Right atrium auricular region (tissue), 2 donors: Measurements from ENCODE around the gene MESD. TPM values are rescaled to one million over a fixed set of nuclear protein-coding genes. Genes with fewer than 3 reads are reported as not detected.

Experiments
- DNase-seq: peaks from one replicate; pipeline ENCODE4 v3.0.0-alpha.2; 2019; ENCODE audit warnings: low spot score
- H3K27ac ChIP-seq, 2 donors: fragments of 200-600 bp; sonication (generic); 1 replicate in 1 of 2; 2 replicates in 1 of 2; pipeline ENCODE4 v1.5.1; 2016 to 2019
- H3K27me3 ChIP-seq, 2 donors: fragments of 200-600 bp; sonication (generic); one replicate each; pipeline versions ENCODE4 v1.5.1 to v1.6.0; 2017 to 2019
- H3K36me3 ChIP-seq: fragments of 200-600 bp; sonication (generic); one replicate; pipeline ENCODE4 v1.5.1; 2016
- H3K4me1 ChIP-seq, 2 donors: fragments of 200-600 bp; sonication (generic); one replicate each; pipeline versions ENCODE4 v1.5.1 to v1.6.0; 2017 to 2019
- H3K4me3 ChIP-seq, 2 donors: fragments of 200-600 bp; sonication (generic); 1 replicate in 1 of 2; 2 replicates in 1 of 2; pipeline ENCODE4 v1.5.1; 2017 to 2019; ENCODE audit warnings: mild to moderate bottlenecking in 1 of 2, moderate library complexity in 1 of 2
- H3K9me3 ChIP-seq, 2 donors: fragments of 200-600 bp; sonication (generic); one replicate each; pipeline ENCODE4 v1.5.1; 2019
- CTCF ChIP-seq, 2 donors: fragments of 200-600 bp; sonication (generic); IDR thresholded peaks; one replicate each; pipeline ENCODE4 v1.5.1; 2019; ENCODE audit warnings: antibody characterized with exemption in 2 of 2
- total RNA-seq, 2 donors: library from RNA; depleted of rRNA; stranded (reverse); fragments of >200 nt; gene quantifications; one replicate each; pipeline ENCODE4 v1.1.0, GENCODE V29; 2016

The MESD gene
- total RNA-seq, 2 donors from 2014 or later, result 11.3 to 14.5 TPM

- Histone ChIP-seq H3K36me3 (no peaks in the 10 kb centered on the region), H3K9me3 (no peaks in the 10 kb centered on the region), H3K4me3 (no peak overlapping the region), H3K27ac (peak overlapping the region; percentile 18 to 93), H3K27me3 (no peaks in the 10 kb centered on the region), H3K4me1 (peaks cover 0 to 40% of the 10 kb centered on the region in 2 donors)
- no peak for DNase-seq
- TF ChIP-seq CTCF (IDR thresholded peaks at IDR 0.05), result no peak
Observed at GRCh38 chr15:80992006-80992405, 2.4 kb upstream of the MESD start.

GRCh38 chr15:80991421-80991820, 1.8 kb upstream of the MESD start:
- peak in 1 of 2 donors; percentile 25 for TF ChIP-seq CTCF (IDR thresholded peaks at IDR 0.05)
- H3K4me1 ChIP-seq, result peaks cover 0 to 45% of the 10 kb centered on the region in 2 donors
- H3K9me3 ChIP-seq, result no peaks in the 10 kb centered on the region
- no peak overlapping the region for H3K4me3 ChIP-seq
- no peaks in the 10 kb centered on the region for H3K36me3 ChIP-seq
- peak overlapping the region; percentile 93 to 94 for H3K27ac ChIP-seq
- H3K27me3 ChIP-seq, result no peaks in the 10 kb centered on the region
- DNase-seq, result peak; percentile 83

GRCh38 chr15:80990955-80991354, 1.3 kb upstream of the MESD start:
- H3K4me1 ChIP-seq, result peaks cover 0 to 49% of the 10 kb centered on the region in 2 donors
- no peaks in the 10 kb centered on the region for H3K9me3 ChIP-seq
- H3K4me3 ChIP-seq, result no peak overlapping the region
- H3K27ac ChIP-seq, result peak overlapping the region; percentile 93 to 94
- DNase-seq, result no peak
- H3K36me3 ChIP-seq, result no peaks in the 10 kb centered on the region
- H3K27me3 ChIP-seq, result no peaks in the 10 kb centered on the region
- no peak for TF ChIP-seq CTCF (IDR thresholded peaks at IDR 0.05)

- peak overlapping the region; percentile 93 to 94 for H3K27ac ChIP-seq
- no peaks in the 10 kb centered on the region for H3K27me3 ChIP-seq
- peaks cover 0 to 68% of the 10 kb centered on the region in 2 donors for H3K4me1 ChIP-seq
- H3K9me3 ChIP-seq, result no peaks in the 10 kb centered on the region
- DNase-seq, result no peak
- H3K4me3 ChIP-seq, result peak overlapping the region; percentile 91 to 95
- no peaks in the 10 kb centered on the region for H3K36me3 ChIP-seq
- TF ChIP-seq CTCF (IDR thresholded peaks at IDR 0.05), result no peak
Observed at GRCh38 chr15:80989081-80989517, 520 bp downstream of the MESD start.

GRCh38 chr15:80988148-80988796, 1.3 kb downstream of the MESD start:
- Histone ChIP-seq H3K4me3 (peak overlapping the region; percentile 91 to 95), H3K36me3 (no peaks in the 10 kb centered on the region), H3K4me1 (peaks cover 0 to 68% of the 10 kb centered on the region in 2 donors), H3K9me3 (no peaks in the 10 kb centered on the region), H3K27me3 (no peaks in the 10 kb centered on the region), H3K27ac (peak overlapping the region in 1 of 2 donors; percentile 94)
- DNase-seq, result no peak
- TF ChIP-seq CTCF (IDR thresholded peaks at IDR 0.05), result no peak

- Histone ChIP-seq H3K4me1 (peaks cover 0 to 64% of the 10 kb centered on the region in 2 donors), H3K4me3 (no peak overlapping the region), H3K36me3 (peaks cover 14% of the 10 kb centered on the region), H3K27ac (no peak overlapping the region), H3K27me3 (no peaks in the 10 kb centered on the region), H3K9me3 (no peaks in the 10 kb centered on the region)
- no peak for TF ChIP-seq CTCF (IDR thresholded peaks at IDR 0.05)
- no peak for DNase-seq
Observed at GRCh38 chr15:80986487-80986886, 3.1 kb downstream of the MESD start.
